K562 (cell line): ENCODE measurements around the gene WHAMM. TPM values are rescaled to one million over a fixed set of nuclear protein-coding genes. Genes with fewer than 3 reads are reported as not detected.

Experiments
- ARID3B ChIP-seq: fragments of 250-450 bp; sonication (Bioruptor Pico); IDR thresholded peaks from 2 replicates; pipeline ENCODE4 v1.4.0; 2020; ENCODE audit warnings: borderline replicate concordance
- CBFA2T2 ChIP-seq: fragments of 450-650 bp; conservative IDR thresholded peaks from 2 replicates; pipeline ENCODE4 v1.6.1; 2017; ENCODE audit warnings: mild to moderate bottlenecking
- CBFA2T3 ChIP-seq: fragments of 450-650 bp; IDR thresholded peaks from 2 replicates; pipeline ENCODE4 v1.6.1; 2017
- CEBPB ChIP-seq: fragments of 450-650 bp; IDR thresholded peaks from 2 replicates; pipeline ENCODE4 v1.6.1; 2016; ENCODE audit warnings: missing genetic modification characterization, missing compliant biosample characterization
- CTCF ChIP-seq, 3 experiments: IDR thresholded peaks in 2 of 3; conservative IDR thresholded peaks in 1 of 3; 2 replicates each; pipeline ENCODE4 v1.5.1; 2011 to 2012; ENCODE audit warnings: low read length in 3 of 3, mild to moderate bottlenecking in 3 of 3, control low read depth in 2 of 3, improper control_type of control experiment in 1 of 3, inconsistent platforms in 1 of 3, low read depth in 1 of 3, mixed read lengths in 1 of 3, moderate library complexity in 1 of 3; ENCODE audit not compliant: insufficient read depth in 2 of 3
- CUX1 ChIP-seq: fragments of 200-800 bp; sonication (Bioruptor generic); IDR thresholded peaks from 2 replicates; pipeline ENCODE4 v1.6.1; 2016; ENCODE audit warnings: missing genetic modification characterization, missing compliant biosample characterization
- FOXP1 ChIP-seq: sonication (generic); formaldehyde crosslinking; IDR thresholded peaks from 2 replicates; pipeline ENCODE4 v1.8.0; 2022; ENCODE audit warnings: mild to moderate bottlenecking, missing genetic modification reagents
- HDAC3 ChIP-seq: fragments of 450-650 bp; IDR thresholded peaks from 2 replicates; pipeline ENCODE4 v1.6.1; 2018; ENCODE audit warnings: borderline replicate concordance, mild to moderate bottlenecking, moderate library complexity; ENCODE audit not compliant: partially characterized antibody
- NUFIP1 ChIP-seq: fragments of 450-650 bp; IDR thresholded peaks from 2 replicates; pipeline ENCODE4 v1.6.1; 2018; ENCODE audit not compliant: partially characterized antibody
- PBX2 ChIP-seq, 2 experiments: IDR thresholded peaks in 1 of 2; conservative IDR thresholded peaks in 1 of 2; 2 replicates each; pipeline ENCODE4 v1.6.1; 2016; ENCODE audit warnings: low read depth in 2 of 2, mild to moderate bottlenecking in 1 of 2, missing compliant biosample characterization in 1 of 2, missing genetic modification characterization in 1 of 2, moderate library complexity in 1 of 2
- PHB2 ChIP-seq: fragments of 450-650 bp; IDR thresholded peaks from 2 replicates; pipeline ENCODE4 v1.6.1; 2017; ENCODE audit warnings: low read depth
- RBBP5 ChIP-seq: fragments of 200-600 bp; sonication (generic); IDR thresholded peaks from 2 replicates; pipeline ENCODE4 v1.6.1; 2012; ENCODE audit warnings: borderline replicate concordance, mild to moderate bottlenecking, low read length, control low read depth, inconsistent platforms; ENCODE audit not compliant: insufficient read depth, poor library complexity, severe bottlenecking
- SNRNP70 ChIP-seq: fragments of 200-400 bp; formaldehyde crosslinking; optimal IDR thresholded peaks from 2 replicates; pipeline ENCODE3; 2017; ENCODE audit warnings: low read depth, low read length
- TCF7L2 ChIP-seq: fragments of 150-350 bp; IDR thresholded peaks from 2 replicates; pipeline ENCODE4 v1.6.1; 2016; ENCODE audit warnings: low read depth, mild to moderate bottlenecking, low read length, moderate library complexity
- ZNF134 ChIP-seq: fragments of 250-450 bp; sonication (Bioruptor Pico); conservative IDR thresholded peaks from 2 replicates; pipeline ENCODE4 v1.4.0; 2020
- polyA plus RNA-seq, 8 experiments: library from polyadenylated mRNA; depleted of rRNA in 4 of 8; stranded (reverse) in 5 of 8; unstranded in 3 of 8; fragments of >200 nt; fragmentation: Nextera tagmentation in 2 of 8; fragmentation: Illumina TruSeq in 1 of 8; extraction: Ambion mirVana in 2 of 8; extraction: Trizol in 1 of 8; gene quantifications; 2 replicates each; pipeline versions ENCODE4 v1.2.1 to v1.2.3, GENCODE V29; 2011 to 2014; ENCODE audit warnings: inconsistent platforms in 1 of 8, missing spikeins in 1 of 8
- total RNA-seq, 7 experiments: library from RNA; depleted of rRNA in 6 of 7; stranded (reverse); fragments of >200 nt in 6 of 7; fragmentation: Illumina TruSeq in 2 of 7; extraction: Trizol in 2 of 7; gene quantifications; 2 replicates each; pipeline versions ENCODE4 v1.2.1 to v1.2.3, GENCODE V29; 2011 to 2021; ENCODE audit warnings: low replicate concordance in 1 of 7

The WHAMM gene
- total and polyA plus RNA-seq, 9 of the 15 experiments (the other 6 are each of a cell fraction or from before 2014, with no cell fraction given), result 2.0 to 4.8 (median 3.6) TPM

- TF ChIP-seq TCF7L2 (no peak), CUX1 (CRISPR knock-in tag) (no peak), CEBPB (tag) (peak; percentile 93), RBBP5 (peak; percentile 82), ZNF134 (CRISPR knock-in tag) (no peak), CBFA2T2 (no peak), CTCF (IDR thresholded peaks at IDR 0.05 in 2 of 3, conservative IDR thresholded peaks at IDR 0.05 in 1 of 3; ENCODE audit: insufficient read depth in 2 of 3, low read depth in 1 of 3, low read length in 3 of 3) (peak in 2 of 3 experiments; percentile 19 to 44; a peak in 2 of 6 replicates), ARID3B (CRISPR knock-in tag) (no peak), PBX2 (CRISPR knock-in tag; IDR thresholded peaks at IDR 0.05; ENCODE audit: low read depth) (peak; percentile 80), PBX2 (tag; conservative IDR thresholded peaks at IDR 0.05; ENCODE audit: low read depth) (peak; percentile 97), CBFA2T3 (no peak), PHB2 (no peak), SNRNP70 (no peak), NUFIP1 (no peak), HDAC3 (no peak), FOXP1 (CRISPR knock-in tag) (peak; percentile 48; the same call in 1 of the 2 replicates)
Observed at GRCh38 chr15:82809308-82810060, at the start of gene WHAMM (continued).
